T-helper 1 cell treated with Interleukin-12 subunit alpha and Interleukin-12 subunit beta and Interleukin-4 antibody, amounts not matched to agents 30 ng/mL and 1 ng/mL, for 36 hours (primary cell): ENCODE data around the gene ACYP1. TPM values are rescaled to one million over a fixed set of nuclear protein-coding genes. Genes with fewer than 3 reads are reported as not detected.

Experiments used
- total RNA-seq: library from RNA; stranded (reverse); gene quantifications from 2 replicates; pipeline ENCODE4 v1.2.3, GENCODE V29; 2022

Gene ACYP1
- total RNA-seq, 1 donor from 2014 or later, result 35.0 TPM

Other genes starting within 250 kb of the ACYP1 start
- gene PROX2, start 187.9 kb downstream of the ACYP1 start, total RNA-seq, result 0.05 TPM in 1 of 2 replicates, not detected in the other
- gene DLST, start 182.1 kb downstream of the ACYP1 start, total RNA-seq, result 87.6 and 95.8 TPM in 2 replicates
- 5.7 and 5.9 TPM in 2 replicates for gene RPS6KL1, start 140.8 kb downstream of the ACYP1 start, total RNA-seq
- 0.20 and 0.29 TPM in 2 replicates for gene PGF, start 108.4 kb downstream of the ACYP1 start, total RNA-seq
- 45.0 and 50.6 TPM in 2 replicates for gene EIF2B2, start 61.1 kb downstream of the ACYP1 start, total RNA-seq
- 18.3 and 20.2 TPM in 2 replicates for gene MLH3, start 12.6 kb downstream of the ACYP1 start, total RNA-seq
- 0.98 and 1.3 TPM in 2 replicates for gene ZC2HC1C, start 5.6 kb upstream of the ACYP1 start, total RNA-seq
- gene NEK9, start 63.0 kb upstream of the ACYP1 start, total RNA-seq, result 81.3 and 83.5 TPM in 2 replicates
- 238 and 244 TPM in 2 replicates for gene TMED10, start 112.6 kb upstream of the ACYP1 start, total RNA-seq
- 12.7 and 15.5 TPM in 2 replicates for gene FOS, start 214.8 kb upstream of the ACYP1 start, total RNA-seq